Fibroblast of lung (primary cell): ENCODE results near the gene HPS1. TPM values are rescaled to one million over a fixed set of nuclear protein-coding genes. Genes with fewer than 3 reads are reported as not detected.
"Not testable (repeated sequence)": the region's sequence is repeated elsewhere in the genome, so short reads cannot be mapped to it uniquely, and the experiment has no call there.

Experiments used
- DNase-seq, 2 donors: peaks; one replicate each; pipeline versions ENCODE4 v3.0.0 to v3.0.0-alpha.2; 2010; ENCODE audit warnings: low read depth in 2 of 2
- H2AFZ ChIP-seq: 2 replicates; pipeline ENCODE4 v1.5.1; 2012; ENCODE audit warnings: low read length, control low read depth, inconsistent platforms
- H3K27ac ChIP-seq: 2 replicates; pipeline ENCODE4 v1.5.1; 2011; ENCODE audit warnings: low read length, control low read depth; ENCODE audit not compliant: insufficient read depth
- H3K27me3 ChIP-seq: 2 replicates; pipeline ENCODE4 v1.5.1; 2011; ENCODE audit warnings: mild to moderate bottlenecking, low read length; ENCODE audit not compliant: control insufficient read depth, insufficient read depth
- H3K36me3 ChIP-seq: 2 replicates; pipeline ENCODE4 v1.5.1; 2011; ENCODE audit warnings: low read length; ENCODE audit not compliant: control insufficient read depth, insufficient read depth
- H3K4me1 ChIP-seq: 2 replicates; pipeline ENCODE4 v1.5.1; 2011; ENCODE audit warnings: low read length; ENCODE audit not compliant: control insufficient read depth, insufficient read depth; ENCODE audit errors: extremely low read depth
- H3K4me2 ChIP-seq: 2 replicates; pipeline ENCODE4 v1.5.1; 2011; ENCODE audit warnings: low read length, control low read depth; ENCODE audit not compliant: insufficient read depth; ENCODE audit errors: extremely low read depth
- H3K4me3 ChIP-seq, 4 experiments: fragments of 200-600 bp in 1 of 4; sonication (generic) in 1 of 4; replicated peaks in 1 of 4; 2 replicates each; pipeline ENCODE4 v1.5.1; 2011 to 2016; ENCODE audit warnings: low read length in 4 of 4, low read depth in 3 of 4, mild to moderate bottlenecking in 3 of 4, control low read depth in 2 of 4, inconsistent platforms in 1 of 4, mixed read lengths in 1 of 4; ENCODE audit not compliant: insufficient read depth in 1 of 4; ENCODE audit errors: control extremely low read depth in 1 of 4
- H3K79me2 ChIP-seq: 2 replicates; pipeline ENCODE4 v1.5.1; 2012; ENCODE audit warnings: mild to moderate bottlenecking, low read length, inconsistent platforms; ENCODE audit not compliant: control insufficient read depth, insufficient read depth
- H3K9ac ChIP-seq: 2 replicates; pipeline ENCODE4 v1.5.1; 2011; ENCODE audit warnings: mild to moderate bottlenecking, low read length, control low read depth; ENCODE audit not compliant: insufficient read depth
- H3K9me3 ChIP-seq: 2 replicates; pipeline ENCODE4 v1.5.1; 2012; ENCODE audit warnings: low read depth, low read length; ENCODE audit not compliant: control insufficient read depth, insufficient read depth
- H4K20me1 ChIP-seq: 2 replicates; pipeline ENCODE4 v1.5.1; 2011; ENCODE audit warnings: low read length; ENCODE audit not compliant: control insufficient read depth, insufficient read depth; ENCODE audit errors: extremely low read depth
- CTCF ChIP-seq, 2 donors: IDR thresholded peaks in 1 of 2; conservative IDR thresholded peaks in 1 of 2; 1 replicate in 1 of 2; 2 replicates in 1 of 2; pipeline ENCODE4 v1.5.1; 2011 to 2012; ENCODE audit warnings: low read length in 2 of 2, control low read depth in 1 of 2, inconsistent platforms in 1 of 2, low read depth in 1 of 2, mild to moderate bottlenecking in 1 of 2
- EZH2 ChIP-seq: IDR thresholded peaks from 2 replicates; pipeline ENCODE4 v1.5.1; 2012; ENCODE audit warnings: low read length, control low read depth, mild to moderate bottlenecking; ENCODE audit errors: missing control alignments
- polyA plus RNA-seq, 2 donors: library from polyadenylated mRNA; depleted of rRNA in 1 of 2; stranded (reverse) in 1 of 2; unstranded in 1 of 2; fragments of >200 nt; gene quantifications; 2 replicates each; pipeline ENCODE4 v1.2.1, GENCODE V29; 2011 to 2012; ENCODE audit warnings: missing spikeins in 1 of 2
- total RNA-seq: library from RNA; depleted of rRNA; stranded (reverse); fragments of >200 nt; gene quantifications from 2 replicates; pipeline ENCODE4 v1.2.1, GENCODE V29; 2014

The HPS1 gene
- total and polyA plus RNA-seq, 2 donors (not counting 1 experiment from before 2014, with no cell fraction given) = 44.6 to 58.1 TPM

- H3K27me3 ChIP-seq = no peaks in the 10 kb centered on the region
- H3K27ac ChIP-seq = peak overlapping the region; percentile 55
- H3K9me3 ChIP-seq = no peaks in the 10 kb centered on the region
- H3K9ac ChIP-seq = no peak overlapping the region
- H3K4me1 ChIP-seq = peaks cover 10% of the 10 kb centered on the region
- no peaks in the 10 kb centered on the region for H3K79me2 ChIP-seq
- H2AFZ ChIP-seq = no peak overlapping the region
- H3K4me2 ChIP-seq = no peak overlapping the region
- no peak overlapping the region for H3K4me3 ChIP-seq
- peaks cover 4% of the 10 kb centered on the region for H3K36me3 ChIP-seq
- TF ChIP-seq CTCF (conservative IDR thresholded peaks at IDR 0.05 in 1 of 2, IDR thresholded peaks at IDR 0.05 in 1 of 2; ENCODE audit: low read depth in 1 of 2, low read length in 2 of 2) (no peak), EZH2 (no peak)
- DNase-seq = no peak
- H4K20me1 ChIP-seq = no peaks in the 10 kb centered on the region
Observed at GRCh38 chr10:98383869-98384268, 62.9 kb downstream of the HPS1 start.

DNA sequence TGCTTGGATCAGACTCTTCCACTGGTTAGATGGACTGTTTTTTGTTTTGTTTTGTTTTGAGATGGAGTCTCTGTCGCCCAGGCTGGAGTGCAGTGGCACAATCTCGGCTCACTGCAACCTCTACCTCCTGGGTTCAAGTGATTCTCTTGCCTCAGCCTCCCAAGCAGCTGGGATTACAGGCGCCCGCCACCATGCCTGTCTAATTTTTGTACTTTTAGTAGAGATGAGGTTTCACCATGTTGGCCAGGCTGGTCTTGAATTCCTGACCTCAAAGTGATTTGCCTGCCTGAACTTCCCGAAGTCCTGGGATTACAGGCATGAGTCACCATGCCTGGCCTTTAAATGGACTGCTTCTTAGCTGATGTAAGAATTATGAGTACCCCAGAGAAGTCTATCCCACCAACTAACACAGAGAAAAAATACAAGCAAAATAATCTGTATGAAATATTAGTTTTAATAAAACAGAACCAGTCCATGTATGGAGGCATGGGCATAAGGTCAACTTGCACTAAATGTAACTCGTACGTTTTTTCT lies 63.5 kb downstream of the HPS1 start:
- peak overlapping the region; percentile 8 for H3K4me2 ChIP-seq
- not testable (repeated sequence) for H2AFZ ChIP-seq

GRCh38 chr10:98382691-98383101 lies 64.0 kb downstream of the HPS1 start:
- H3K4me1 ChIP-seq = peaks cover 10% of the 10 kb centered on the region
- peak; percentile 35 to 37 for DNase-seq
- no peaks in the 10 kb centered on the region for H3K27me3 ChIP-seq
- no peaks in the 10 kb centered on the region for H3K36me3 ChIP-seq
- H3K9me3 ChIP-seq = no peaks in the 10 kb centered on the region
- TF ChIP-seq CTCF (conservative IDR thresholded peaks at IDR 0.05 in 1 of 2, IDR thresholded peaks at IDR 0.05 in 1 of 2; ENCODE audit: low read depth in 1 of 2, low read length in 2 of 2) (no peak), EZH2 (no peak)
- H3K27ac ChIP-seq = peak overlapping the region; percentile 55
- H3K79me2 ChIP-seq = no peaks in the 10 kb centered on the region
- H3K4me3 ChIP-seq = no peak overlapping the region
- no peak overlapping the region for H3K4me2 ChIP-seq
- peak overlapping the region; percentile 20 for H3K9ac ChIP-seq
- no peaks in the 10 kb centered on the region for H4K20me1 ChIP-seq
- H2AFZ ChIP-seq = no peak overlapping the region

More for the DNA sequence above, 63.5 kb downstream of the HPS1 start:
- H3K9ac ChIP-seq = peak overlapping the region; percentile 20
- peak; percentile 82 to 91 for DNase-seq
- H4K20me1 ChIP-seq, H3K36me3 ChIP-seq, H3K27me3 ChIP-seq, H3K9me3 ChIP-seq, H3K4me3 ChIP-seq, H3K79me2 ChIP-seq: not testable (repeated sequence)
- peaks cover 10% of the 10 kb centered on the region for H3K4me1 ChIP-seq
- peak overlapping the region; percentile 55 for H3K27ac ChIP-seq
